ENCODE results near the gene IKBKG. TPM values are rescaled to one million over a fixed set of nuclear protein-coding genes. Genes with fewer than 3 reads are reported as not detected.
"Not testable (repeated sequence)": the region's sequence is repeated elsewhere in the genome, so short reads cannot be mapped to it uniquely, and the experiment has no call there.

The IKBKG gene
- total RNA-seq, 3 donors from 2014 or later (not counting 1 experiment from before 2014, with no cell fraction given) = 64.8 to 84.6 (median 84.1) TPM

DNA sequence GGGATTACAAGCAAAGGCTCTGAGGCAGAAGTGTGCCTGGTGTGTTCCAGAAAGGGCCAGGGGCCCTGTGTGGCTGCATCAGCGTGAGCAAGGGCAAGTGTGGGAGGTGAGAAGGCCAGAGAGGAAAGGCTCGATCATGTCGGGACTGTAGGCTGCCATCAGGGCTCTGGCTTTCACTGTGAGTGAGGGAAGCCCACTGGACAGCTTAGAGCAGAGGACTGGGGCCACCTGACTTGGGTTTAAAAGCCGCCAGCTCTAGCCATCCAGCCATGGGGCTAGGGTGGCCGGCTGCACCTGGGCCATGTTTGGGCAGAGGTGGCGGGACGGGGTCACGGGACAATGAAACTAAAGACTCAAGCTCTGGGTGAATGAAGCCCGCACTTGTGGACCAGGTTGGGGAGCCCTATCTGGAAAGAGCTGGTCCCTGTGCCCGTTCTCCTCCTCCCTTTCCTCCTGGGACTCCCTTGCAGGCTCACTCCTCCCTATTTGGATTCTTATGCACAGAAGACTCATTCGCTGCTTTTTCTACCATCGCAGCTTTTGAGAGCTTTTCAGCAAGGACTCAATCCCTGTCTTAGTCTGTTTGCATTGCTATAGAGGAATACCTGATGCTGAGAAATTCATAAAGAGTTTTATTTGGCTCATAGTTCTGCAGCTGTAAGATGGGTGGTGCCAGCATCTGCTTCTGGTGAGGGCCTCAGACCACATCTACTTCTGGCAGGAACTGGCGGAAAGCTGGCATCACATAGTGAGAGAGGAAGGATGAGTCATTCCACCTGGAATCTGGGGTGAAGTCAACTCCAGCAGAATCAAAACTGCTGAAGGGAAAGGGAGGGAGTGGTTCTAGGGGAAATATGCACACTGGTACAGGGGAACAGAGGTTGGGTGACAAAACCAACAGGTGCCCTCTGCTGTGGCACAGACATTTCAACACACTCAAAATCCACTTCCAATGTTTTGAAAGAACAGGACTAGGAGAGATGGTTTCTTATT is 56.3 kb downstream of the IKBKG start:
- peaks cover 6 to 16% of the 10 kb centered on the region in 2 donors for H3K4me1 Mint-ChIP-seq
- H3K36me3 Mint-ChIP-seq = no peaks in the 10 kb centered on the region
- intact Hi-C loops (cut with micrococcal nuclease) = no loop called here
- H3K27me3 ChIP-seq (ENCODE audit: control insufficient read depth, insufficient read depth, low read length) = no peaks in the 10 kb centered on the region
- DNase-seq (no peak), ATAC-seq (no peak)
- H3K27ac Mint-ChIP-seq = no peak overlapping the region
- peaks cover 4% of the 10 kb centered on the region for H3K4me1 ChIP-seq (ENCODE audit: control insufficient read depth, insufficient read depth, low read length)
- H3K27ac ChIP-seq (ENCODE audit: low read length) = no peak overlapping the region
- WGBS (ENCODE audit: insufficient coverage) = 80% methylated on average over 13 of the region's 13 CpGs
- H3K9me3 ChIP-seq (ENCODE audit: control insufficient read depth, insufficient read depth, low read length) = no peaks in the 10 kb centered on the region
- H3K4me3 Mint-ChIP-seq = no peak overlapping the region
- H3K27me3 Mint-ChIP-seq (ENCODE audit: low read depth in 2 of 2) = peaks cover 2 to 6% of the 10 kb centered on the region in 2 donors
- no peaks in the 10 kb centered on the region for H3K9me3 Mint-ChIP-seq
- no peaks in the 10 kb centered on the region for H3K36me3 ChIP-seq (ENCODE audit: control insufficient read depth, insufficient read depth, low read length)
- TF ChIP-seq, protein P1, sequence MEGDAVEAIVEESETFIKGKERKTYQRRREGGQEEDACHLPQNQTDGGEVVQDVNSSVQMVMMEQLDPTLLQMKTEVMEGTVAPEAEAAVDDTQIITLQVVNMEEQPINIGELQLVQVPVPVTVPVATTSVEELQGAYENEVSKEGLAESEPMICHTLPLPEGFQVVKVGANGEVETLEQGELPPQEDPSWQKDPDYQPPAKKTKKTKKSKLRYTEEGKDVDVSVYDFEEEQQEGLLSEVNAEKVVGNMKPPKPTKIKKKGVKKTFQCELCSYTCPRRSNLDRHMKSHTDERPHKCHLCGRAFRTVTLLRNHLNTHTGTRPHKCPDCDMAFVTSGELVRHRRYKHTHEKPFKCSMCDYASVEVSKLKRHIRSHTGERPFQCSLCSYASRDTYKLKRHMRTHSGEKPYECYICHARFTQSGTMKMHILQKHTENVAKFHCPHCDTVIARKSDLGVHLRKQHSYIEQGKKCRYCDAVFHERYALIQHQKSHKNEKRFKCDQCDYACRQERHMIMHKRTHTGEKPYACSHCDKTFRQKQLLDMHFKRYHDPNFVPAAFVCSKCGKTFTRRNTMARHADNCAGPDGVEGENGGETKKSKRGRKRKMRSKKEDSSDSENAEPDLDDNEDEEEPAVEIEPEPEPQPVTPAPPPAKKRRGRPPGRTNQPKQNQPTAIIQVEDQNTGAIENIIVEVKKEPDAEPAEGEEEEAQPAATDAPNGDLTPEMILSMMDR (IDR thresholded peaks at IDR 0.05) = no peak
- no peak overlapping the region for H3K4me3 ChIP-seq (ENCODE audit: low read length)

GRCh38 chrX:154605566-154605965 is 58.1 kb downstream of the IKBKG start:
- no peak overlapping the region for H3K4me3 Mint-ChIP-seq
- ATAC-seq (no peak), DNase-seq (no peak)
- peaks cover 2 to 6% of the 10 kb centered on the region in 2 donors for H3K27me3 Mint-ChIP-seq (ENCODE audit: low read depth in 2 of 2)
- Histone ChIP-seq H3K36me3 (ENCODE audit: control insufficient read depth, insufficient read depth, low read length) (no peaks in the 10 kb centered on the region), H3K4me1 (ENCODE audit: control insufficient read depth, insufficient read depth, low read length) (no peaks in the 10 kb centered on the region), H3K27me3 (ENCODE audit: control insufficient read depth, insufficient read depth, low read length) (no peaks in the 10 kb centered on the region), H3K9me3 (ENCODE audit: control insufficient read depth, insufficient read depth, low read length) (no peaks in the 10 kb centered on the region), H3K27ac (ENCODE audit: low read length) (no peak overlapping the region), H3K4me3 (ENCODE audit: low read length) (no peak overlapping the region)
- no peaks in the 10 kb centered on the region for H3K36me3 Mint-ChIP-seq
- no peak overlapping the region for H3K27ac Mint-ChIP-seq
- TF ChIP-seq, protein P1 (IDR thresholded peaks at IDR 0.05) = no peak
- WGBS (ENCODE audit: insufficient coverage) = 94% methylated on average over 6 of the region's 6 CpGs
- peaks cover 6 to 9% of the 10 kb centered on the region in 2 donors for H3K4me1 Mint-ChIP-seq
- no peaks in the 10 kb centered on the region for H3K9me3 Mint-ChIP-seq
- intact Hi-C loops (cut with micrococcal nuclease) = no loop called here

GRCh38 chrX:154607370-154607769 is 60.0 kb downstream of the IKBKG start:
- H3K27ac ChIP-seq (ENCODE audit: low read length) = no peak overlapping the region
- 84% methylated on average over 5 of the region's 6 CpGs for WGBS (ENCODE audit: insufficient coverage)
- TF ChIP-seq, protein P1 (IDR thresholded peaks at IDR 0.05) = no peak
- H3K27ac Mint-ChIP-seq = no peak overlapping the region
- ATAC-seq = no peak
- no peaks in the 10 kb centered on the region for H3K27me3 ChIP-seq (ENCODE audit: control insufficient read depth, insufficient read depth, low read length)
- no peaks in the 10 kb centered on the region for H3K4me1 ChIP-seq (ENCODE audit: control insufficient read depth, insufficient read depth, low read length)
- no peaks in the 10 kb centered on the region for H3K9me3 Mint-ChIP-seq
- no peaks in the 10 kb centered on the region for H3K27me3 Mint-ChIP-seq (ENCODE audit: low read depth in 2 of 2)
- no peaks in the 10 kb centered on the region for H3K9me3 ChIP-seq (ENCODE audit: control insufficient read depth, insufficient read depth, low read length)
- no peaks in the 10 kb centered on the region for H3K36me3 ChIP-seq (ENCODE audit: control insufficient read depth, insufficient read depth, low read length)
- intact Hi-C loops (cut with micrococcal nuclease) = no loop called here
- H3K4me3 ChIP-seq (ENCODE audit: low read length) = no peak overlapping the region
- no peak for DNase-seq
- H3K4me3 Mint-ChIP-seq = no peak overlapping the region
- H3K4me1 Mint-ChIP-seq = peaks cover 6 to 9% of the 10 kb centered on the region in 2 donors
- no peaks in the 10 kb centered on the region for H3K36me3 Mint-ChIP-seq

- H3K4me3 ChIP-seq (ENCODE audit: low read length); DNase-seq: not testable (repeated sequence)
Measured at GRCh38 chrX:154607976-154608375, 60.6 kb downstream of the IKBKG start.

DNA sequence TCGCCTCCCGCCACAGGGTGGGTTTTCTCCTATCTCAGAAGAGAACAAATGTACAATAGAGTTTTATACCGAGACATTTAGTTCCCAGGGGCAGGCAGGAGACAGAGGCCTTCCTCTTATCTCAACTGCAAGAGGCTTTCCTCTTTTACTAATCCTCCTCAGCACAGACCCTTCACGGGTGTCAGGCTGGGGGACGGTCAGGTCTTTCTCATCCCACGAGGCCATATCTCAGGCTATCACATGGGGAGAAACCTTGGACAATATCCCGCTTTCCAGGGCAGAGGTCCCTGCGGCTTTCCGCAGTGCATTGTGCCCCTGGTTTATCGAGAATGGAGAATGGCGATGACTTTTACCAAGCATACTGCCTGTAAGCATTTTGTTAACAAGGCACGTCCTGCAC is 61.4 kb downstream of the IKBKG start:
- H3K9me3 Mint-ChIP-seq; H3K4me1 Mint-ChIP-seq; H3K36me3 Mint-ChIP-seq; intact Hi-C loops (cut with micrococcal nuclease); H3K27me3 Mint-ChIP-seq (ENCODE audit: low read depth in 2 of 2); H3K4me1 ChIP-seq (ENCODE audit: control insufficient read depth, insufficient read depth, low read length); H3K4me3 Mint-ChIP-seq; H3K4me3 ChIP-seq (ENCODE audit: low read length); H3K27me3 ChIP-seq (ENCODE audit: control insufficient read depth, insufficient read depth, low read length); H3K9me3 ChIP-seq (ENCODE audit: control insufficient read depth, insufficient read depth, low read length); ATAC-seq; DNase-seq; H3K36me3 ChIP-seq (ENCODE audit: control insufficient read depth, insufficient read depth, low read length); H3K27ac ChIP-seq (ENCODE audit: low read length); H3K27ac Mint-ChIP-seq: not testable (repeated sequence)
- 87% methylated on average over 8 of the region's 12 CpGs for WGBS (ENCODE audit: insufficient coverage)

More at GRCh38 chrX:154607976-154608375, 60.6 kb downstream of the IKBKG start:
- H3K36me3 Mint-ChIP-seq; intact Hi-C loops (cut with micrococcal nuclease); H3K4me1 Mint-ChIP-seq; H3K9me3 ChIP-seq (ENCODE audit: control insufficient read depth, insufficient read depth, low read length); H3K4me1 ChIP-seq (ENCODE audit: control insufficient read depth, insufficient read depth, low read length); H3K27ac Mint-ChIP-seq; H3K36me3 ChIP-seq (ENCODE audit: control insufficient read depth, insufficient read depth, low read length); H3K9me3 Mint-ChIP-seq; H3K27me3 ChIP-seq (ENCODE audit: control insufficient read depth, insufficient read depth, low read length); H3K4me3 Mint-ChIP-seq; ATAC-seq; H3K27me3 Mint-ChIP-seq (ENCODE audit: low read depth in 2 of 2); H3K27ac ChIP-seq (ENCODE audit: low read length): not testable (repeated sequence)
- WGBS (ENCODE audit: insufficient coverage) = 98% methylated on average over 8 of the region's 11 CpGs

- H3K27me3 Mint-ChIP-seq (ENCODE audit: low read depth in 2 of 2); H3K9me3 Mint-ChIP-seq; H3K36me3 ChIP-seq (ENCODE audit: control insufficient read depth, insufficient read depth, low read length); H3K36me3 Mint-ChIP-seq; DNase-seq; ATAC-seq; H3K4me1 Mint-ChIP-seq; H3K9me3 ChIP-seq (ENCODE audit: control insufficient read depth, insufficient read depth, low read length); H3K4me3 Mint-ChIP-seq; H3K27me3 ChIP-seq (ENCODE audit: control insufficient read depth, insufficient read depth, low read length); H3K4me3 ChIP-seq (ENCODE audit: low read length); H3K27ac ChIP-seq (ENCODE audit: low read length); intact Hi-C loops (cut with micrococcal nuclease); H3K27ac Mint-ChIP-seq; H3K4me1 ChIP-seq (ENCODE audit: control insufficient read depth, insufficient read depth, low read length): not testable (repeated sequence)
- WGBS (ENCODE audit: insufficient coverage) = 88% methylated on average over 3 of the region's 12 CpGs
Measured at GRCh38 chrX:154611146-154611545, 63.7 kb downstream of the IKBKG start.

Measured in natural killer cell (primary cell).